ENCODE measurements around the gene CD72.
"Not testable (repeated sequence)": the region's sequence is repeated elsewhere in the genome, so short reads cannot be mapped to it uniquely, and the experiment has no call there.

CD72 gene

GRCh38 chr9:35616681-35617459 is 1.3 kb downstream of the CD72 start:
- DNase-seq (ENCODE audit: low read depth): no peak

GRCh38 chr9:35615981-35616680 is 2.1 kb downstream of the CD72 start:
- DNase-seq (ENCODE audit: low read depth): no peak

DNA sequence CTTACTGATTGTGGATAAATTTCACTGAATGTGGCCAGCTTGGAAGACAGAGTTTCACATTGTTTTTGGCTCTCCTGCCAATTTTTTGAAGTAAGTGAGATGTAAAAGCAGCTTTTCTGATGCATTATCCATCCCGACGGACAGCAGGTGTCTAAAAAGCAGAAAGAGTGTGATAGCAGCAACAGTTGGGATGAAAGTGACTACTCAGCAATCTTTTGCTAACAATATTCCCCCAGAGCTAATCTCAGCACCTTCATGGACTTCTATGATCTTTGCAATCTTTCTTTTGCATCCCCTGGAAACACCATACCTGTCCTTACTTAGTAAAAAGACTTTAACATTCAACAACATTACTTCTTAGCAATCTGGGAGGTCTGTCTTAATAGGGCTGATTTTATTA is 5.4 kb downstream of the CD72 start:
- no peak for DNase-seq (ENCODE audit: low read depth)

DNA sequence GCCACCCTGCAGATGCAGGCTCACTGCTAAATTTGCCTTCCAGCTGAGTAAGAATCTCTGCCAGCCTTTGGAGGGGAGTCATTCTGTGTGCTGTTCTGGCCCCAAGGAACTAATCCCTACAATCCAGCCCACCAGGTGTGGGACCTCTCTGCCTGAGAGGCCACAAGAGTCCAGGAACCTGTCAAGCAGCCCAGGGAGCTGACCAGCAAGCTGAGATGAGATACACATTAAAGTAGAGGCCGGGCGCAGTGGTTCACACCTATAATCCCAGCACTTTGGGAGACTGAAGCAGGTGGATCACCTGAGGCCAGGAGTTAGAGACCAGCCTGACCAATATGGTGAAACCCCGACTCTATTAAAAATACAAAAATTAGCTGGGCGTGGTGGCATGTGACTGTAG is 6.1 kb downstream of the CD72 start:
- DNase-seq (ENCODE audit: low read depth): not testable (repeated sequence)

DNA sequence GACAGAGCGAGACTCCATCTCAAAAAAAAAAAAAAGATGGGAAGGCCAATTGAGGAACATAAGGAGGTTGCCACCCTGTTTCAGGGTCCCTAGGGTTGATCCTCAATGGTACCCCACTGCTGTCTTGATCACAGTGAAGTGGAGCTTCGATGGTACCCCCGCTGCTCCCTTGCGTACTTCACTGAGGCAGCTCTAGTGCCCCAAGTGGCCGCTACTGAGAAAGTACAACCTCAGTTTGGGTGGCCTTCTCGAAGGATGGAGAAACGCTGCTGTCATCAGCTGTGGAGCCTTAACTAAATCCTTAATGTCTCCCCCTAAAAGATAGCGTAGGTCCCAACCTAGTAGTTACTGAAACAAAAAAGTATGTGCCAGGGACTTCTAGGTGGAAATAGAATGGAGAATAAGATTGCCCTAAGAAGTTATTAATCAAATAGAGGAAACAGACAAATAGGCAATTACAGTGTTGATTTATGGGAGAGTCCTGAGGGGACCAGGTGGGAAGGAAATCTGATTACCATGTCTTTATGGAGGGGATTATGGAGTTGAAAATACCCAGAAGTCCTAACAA is 6.9 kb downstream of the CD72 start:
- DNase-seq (ENCODE audit: low read depth): no peak

DNA sequence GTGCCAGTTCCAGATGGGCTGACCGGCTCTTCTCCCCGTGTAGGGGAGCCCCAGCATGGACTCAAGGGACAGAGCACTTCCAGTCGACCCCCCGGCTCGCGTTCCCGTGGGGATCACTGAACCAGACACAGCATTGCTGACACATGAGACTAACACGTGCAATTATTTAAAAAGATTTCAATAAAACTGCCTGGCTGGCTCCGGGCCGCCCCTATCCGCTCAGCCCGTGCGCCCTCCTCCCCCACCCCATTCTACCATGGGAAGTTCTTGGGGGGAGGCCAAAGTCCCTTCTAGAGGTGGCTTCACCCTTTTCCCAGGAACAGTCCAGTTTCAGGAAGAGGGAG is 8.4 kb downstream of the CD72 start:
- no peak for DNase-seq (ENCODE audit: low read depth)

GRCh38 chr9:35609001-35609819 is 9.0 kb downstream of the CD72 start:
- DNase-seq (ENCODE audit: low read depth): no peak

DNA sequence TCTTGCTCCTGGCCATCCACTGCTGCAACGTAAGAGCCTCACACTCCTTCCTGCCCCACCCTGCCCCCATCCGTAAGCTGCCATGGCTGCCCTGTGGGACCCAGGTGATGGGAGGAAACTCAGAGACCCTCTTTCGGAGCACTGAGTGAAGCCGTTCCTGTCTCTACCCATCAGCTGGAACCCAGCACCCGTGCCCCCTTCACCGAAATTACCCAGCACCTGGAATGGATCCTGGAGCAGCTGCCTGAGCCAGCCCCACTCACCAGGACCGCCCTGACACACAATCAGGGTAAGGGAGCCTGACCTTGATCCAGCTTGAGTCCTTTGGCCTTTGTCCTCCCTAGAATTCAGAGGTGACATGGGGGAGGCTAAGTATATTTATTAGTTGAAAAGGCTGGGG is 10.0 kb downstream of the CD72 start:
- no peak for DNase-seq (ENCODE audit: low read depth)

GRCh38 chr9:35606726-35607125 is 11.5 kb downstream of the CD72 start:
- DNase-seq (ENCODE audit: low read depth): no peak

- DNase-seq (ENCODE audit: low read depth): no peak
These were observed 12.1 kb downstream of the CD72 start for GRCh38 chr9:35606138-35606504.

DNA sequence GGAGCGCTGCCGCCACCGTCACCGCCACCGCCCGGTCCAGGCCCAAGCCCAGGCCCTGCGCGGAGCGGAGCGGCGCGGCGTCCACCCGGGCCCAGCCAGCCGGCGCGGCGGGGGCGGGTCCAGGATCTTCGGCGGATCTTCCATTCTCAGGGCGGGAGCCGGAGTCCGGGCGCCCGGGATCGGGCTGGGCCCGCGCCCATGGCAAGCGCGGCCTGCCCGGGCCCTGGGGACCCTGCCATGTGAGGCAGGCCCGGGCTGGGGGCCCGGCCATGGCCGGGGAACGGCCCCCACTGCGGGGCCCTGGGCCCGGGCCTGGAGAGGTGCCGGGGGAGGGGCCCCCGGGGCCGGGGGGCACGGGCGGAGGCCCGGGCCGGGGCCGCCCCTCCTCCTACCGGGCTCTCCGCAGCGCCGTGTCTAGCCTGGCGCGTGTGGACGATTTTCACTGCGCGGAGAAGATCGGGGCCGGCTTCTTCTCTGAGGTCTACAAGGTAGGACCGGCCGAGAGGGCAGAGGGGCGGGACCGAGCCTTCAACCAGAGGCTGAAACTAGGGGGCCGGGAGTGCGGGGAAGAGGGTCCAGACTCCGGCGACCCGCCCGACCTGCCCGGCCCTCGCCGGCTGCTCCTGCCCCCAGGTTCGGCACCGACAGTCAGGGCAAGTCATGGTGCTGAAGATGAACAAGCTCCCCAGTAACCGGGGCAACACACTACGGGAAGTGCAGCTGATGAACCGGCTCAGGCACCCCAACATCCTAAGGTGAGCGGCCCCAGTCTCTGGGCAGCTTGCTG is 12.7 kb downstream of the CD72 start:
- no peak for DNase-seq (ENCODE audit: low read depth)

GRCh38 chr9:35604578-35605350 is 13.4 kb downstream of the CD72 start, which contains the start of gene TESK1:
TSS of gene TESK1 (plus strand) at chr9:35605262. CDS start at chr9:35605620, 358 bp downstream.
- DNase-seq (ENCODE audit: low read depth): peak; percentile 22

GRCh38 chr9:35603986-35604577 is 14.1 kb downstream of the CD72 start:
- DNase-seq (ENCODE audit: low read depth): peak; percentile 100

- no peak for DNase-seq (ENCODE audit: low read depth)
These were observed 14.7 kb downstream of the CD72 start for GRCh38 chr9:35603506-35603985.

DNA sequence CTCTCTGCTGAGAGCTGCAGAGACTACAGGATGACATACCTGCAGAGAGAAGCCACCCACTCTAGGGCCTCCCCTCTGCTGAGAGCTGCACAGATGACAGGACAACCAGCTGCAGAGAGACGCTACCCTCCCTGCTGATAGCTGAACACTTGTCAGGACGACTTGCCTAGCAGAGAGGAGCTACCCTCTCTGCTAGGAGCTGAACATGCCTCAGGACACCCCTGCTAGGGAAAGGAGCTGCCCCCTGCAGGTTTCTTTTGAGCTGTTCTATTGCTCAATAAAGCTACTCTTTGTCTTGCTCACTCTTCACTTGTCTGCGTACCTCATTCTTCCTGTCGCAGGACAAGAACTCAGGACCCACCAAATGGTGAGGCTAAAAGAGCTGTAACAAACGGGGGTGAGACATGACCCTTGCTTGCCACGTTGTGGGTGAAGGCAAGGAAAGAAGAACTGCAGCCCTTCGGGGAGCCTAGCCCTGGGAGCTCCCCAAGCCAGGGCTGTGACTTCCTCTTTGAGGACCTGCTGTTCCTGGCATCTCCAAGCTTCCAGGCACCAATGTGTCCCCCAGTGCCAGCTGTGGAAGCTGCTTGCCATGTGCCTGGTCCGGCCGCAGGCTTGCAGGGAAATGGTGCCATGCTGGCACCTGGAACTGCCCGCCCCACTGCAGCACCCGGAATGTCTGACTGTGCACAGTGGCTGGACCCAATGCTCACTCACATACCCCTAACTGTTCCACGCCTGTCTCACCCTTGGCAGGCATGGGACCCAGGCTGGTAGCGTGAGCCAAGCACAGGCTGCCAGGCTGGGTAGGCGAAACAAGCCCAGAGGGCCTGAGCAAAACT is 18.2 kb downstream of the CD72 start:
- no peak for DNase-seq (ENCODE audit: low read depth)

- DNase-seq (ENCODE audit: low read depth): no peak
These were observed 19.2 kb downstream of the CD72 start for GRCh38 chr9:35598866-35599590.

DNA sequence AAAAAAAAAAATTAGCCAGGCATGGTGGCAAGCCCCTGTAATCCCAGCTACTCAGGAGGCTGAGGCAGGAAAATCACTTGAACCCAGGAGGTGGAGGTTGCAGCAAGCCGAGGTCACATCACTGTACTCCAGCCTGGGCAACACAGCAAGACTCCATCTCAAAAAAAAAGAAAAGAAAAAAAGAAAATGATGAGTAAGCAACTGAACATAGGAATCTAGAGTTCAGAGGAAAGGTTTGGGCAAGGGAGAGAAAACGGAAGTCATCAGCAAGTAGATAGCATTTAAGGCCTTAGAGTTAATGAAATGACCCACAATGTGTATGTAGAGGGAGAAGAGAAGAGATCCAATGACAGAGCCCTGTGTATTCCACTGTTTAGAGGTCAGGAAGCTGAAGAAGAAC is 21.3 kb downstream of the CD72 start:
- not testable (repeated sequence) for DNase-seq (ENCODE audit: low read depth)

DNA sequence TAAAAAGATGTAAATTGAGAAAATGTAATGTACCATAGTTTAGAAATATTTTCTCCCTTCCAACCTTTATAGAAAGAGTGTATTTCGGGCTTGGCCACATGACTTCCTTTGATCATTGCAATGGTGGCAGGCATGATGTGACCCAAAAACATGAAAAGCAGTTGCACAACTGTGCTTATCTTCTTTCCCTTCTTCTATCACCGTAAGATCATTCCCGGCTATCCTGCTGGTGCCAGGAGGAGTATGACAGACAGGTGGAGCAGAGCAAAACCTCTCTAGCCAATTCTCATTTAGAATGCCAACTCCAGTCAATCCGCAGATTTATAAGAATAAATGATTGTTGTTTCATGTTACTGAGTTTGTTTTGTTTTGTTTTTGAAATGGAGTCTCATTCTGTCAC is 23.7 kb downstream of the CD72 start:
- DNase-seq (ENCODE audit: low read depth): no peak

DNA sequence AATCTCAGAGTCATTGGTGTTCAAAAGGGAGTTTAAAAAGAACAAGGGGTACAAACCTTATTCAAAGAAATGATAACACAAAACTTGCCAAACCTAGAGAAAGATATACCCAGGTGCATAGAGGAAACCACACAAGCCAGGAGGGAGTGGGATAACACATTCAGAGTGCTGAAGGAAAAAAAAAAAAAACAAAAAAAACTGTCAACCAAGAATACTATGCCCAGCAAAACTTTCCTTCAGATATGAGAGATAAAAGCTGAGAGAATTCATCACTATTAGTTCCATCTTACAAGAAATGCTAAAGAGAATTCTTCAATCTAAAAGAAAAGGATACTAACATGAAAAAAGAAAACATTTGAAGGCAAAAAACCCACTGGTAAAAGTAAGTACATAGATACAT is 24.6 kb downstream of the CD72 start:
- no peak for DNase-seq (ENCODE audit: low read depth)
